ENCODE results near the gene PCBP3. TPM values are rescaled to one million over a fixed set of nuclear protein-coding genes. Genes with fewer than 3 reads are reported as not detected.

PCBP3 gene
- total RNA-seq, 1 donor from 2014 or later = not detected

GRCh38 chr21:45727390-45727789 lies 83.9 kb downstream of the PCBP3 start:
- H3K36me3 ChIP-seq (ENCODE audit: control insufficient read depth, insufficient read depth, low read length) = no peaks in the 10 kb centered on the region
- TF ChIP-seq CTCF (IDR thresholded peaks at IDR 0.05; ENCODE audit: insufficient read depth, low read length, severe bottlenecking) = no peak
- no peak for DNase-seq (ENCODE audit: low read depth)
- no peaks in the 10 kb centered on the region for H3K27me3 ChIP-seq (ENCODE audit: control insufficient read depth, insufficient read depth, low read length)
- no peak for FAIRE-seq
- H3K4me3 ChIP-seq (ENCODE audit: low read depth, low read length) = no peak overlapping the region

- Histone ChIP-seq H3K4me3 (ENCODE audit: low read depth, low read length) (no peak overlapping the region), H3K27me3 (ENCODE audit: control insufficient read depth, insufficient read depth, low read length) (no peaks in the 10 kb centered on the region), H3K36me3 (ENCODE audit: control insufficient read depth, insufficient read depth, low read length) (no peaks in the 10 kb centered on the region)
- DNase-seq (ENCODE audit: low read depth) = no peak
- no peak for FAIRE-seq
- TF ChIP-seq CTCF (IDR thresholded peaks at IDR 0.05; ENCODE audit: insufficient read depth, low read length, severe bottlenecking) = no peak
Observed at GRCh38 chr21:45735259-45736000, 91.9 kb downstream of the PCBP3 start.

GRCh38 chr21:45736042-45736689 lies 92.6 kb downstream of the PCBP3 start:
- Histone ChIP-seq H3K27me3 (ENCODE audit: control insufficient read depth, insufficient read depth, low read length) (no peaks in the 10 kb centered on the region), H3K36me3 (ENCODE audit: control insufficient read depth, insufficient read depth, low read length) (no peaks in the 10 kb centered on the region), H3K4me3 (ENCODE audit: low read depth, low read length) (no peak overlapping the region)
- no peak for TF ChIP-seq CTCF (IDR thresholded peaks at IDR 0.05; ENCODE audit: insufficient read depth, low read length, severe bottlenecking)
- DNase-seq (ENCODE audit: low read depth) (no peak), FAIRE-seq (no peak)

- DNase-seq (ENCODE audit: low read depth) (no peak), FAIRE-seq (no peak)
- Histone ChIP-seq H3K27me3 (ENCODE audit: control insufficient read depth, insufficient read depth, low read length) (no peaks in the 10 kb centered on the region), H3K36me3 (ENCODE audit: control insufficient read depth, insufficient read depth, low read length) (no peaks in the 10 kb centered on the region), H3K4me3 (ENCODE audit: low read depth, low read length) (no peak overlapping the region)
- no peak for TF ChIP-seq CTCF (IDR thresholded peaks at IDR 0.05; ENCODE audit: insufficient read depth, low read length, severe bottlenecking)
Observed at GRCh38 chr21:45736690-45737484, 93.4 kb downstream of the PCBP3 start.

- Histone ChIP-seq H3K27me3 (ENCODE audit: control insufficient read depth, insufficient read depth, low read length) (no peaks in the 10 kb centered on the region), H3K36me3 (ENCODE audit: control insufficient read depth, insufficient read depth, low read length) (no peaks in the 10 kb centered on the region), H3K4me3 (ENCODE audit: low read depth, low read length) (no peak overlapping the region)
- DNase-seq (ENCODE audit: low read depth) (no peak), FAIRE-seq (no peak)
- no peak for TF ChIP-seq CTCF (IDR thresholded peaks at IDR 0.05; ENCODE audit: insufficient read depth, low read length, severe bottlenecking)
Observed at GRCh38 chr21:45737485-45738166, 94.1 kb downstream of the PCBP3 start.

Measured in bronchial epithelial cell (primary cell).